ENCODE results near the gene NRL.
"Not testable (repeated sequence)": the region's sequence is repeated elsewhere in the genome, so short reads cannot be mapped to it uniquely, and the experiment has no call there.

NRL gene

GRCh38 chr14:24038686-24039085 is 76.1 kb downstream of the NRL start:
- CTCF ChIA-PET, result no interaction called here
- no peak for DNase-seq (ENCODE audit: low spot score)
- H3K27ac ChIP-seq, result no peak overlapping the region
- POLR2A ChIA-PET (ENCODE audit: low non-redundant PET), result no interaction called here
- TF ChIP-seq, protein P1, sequence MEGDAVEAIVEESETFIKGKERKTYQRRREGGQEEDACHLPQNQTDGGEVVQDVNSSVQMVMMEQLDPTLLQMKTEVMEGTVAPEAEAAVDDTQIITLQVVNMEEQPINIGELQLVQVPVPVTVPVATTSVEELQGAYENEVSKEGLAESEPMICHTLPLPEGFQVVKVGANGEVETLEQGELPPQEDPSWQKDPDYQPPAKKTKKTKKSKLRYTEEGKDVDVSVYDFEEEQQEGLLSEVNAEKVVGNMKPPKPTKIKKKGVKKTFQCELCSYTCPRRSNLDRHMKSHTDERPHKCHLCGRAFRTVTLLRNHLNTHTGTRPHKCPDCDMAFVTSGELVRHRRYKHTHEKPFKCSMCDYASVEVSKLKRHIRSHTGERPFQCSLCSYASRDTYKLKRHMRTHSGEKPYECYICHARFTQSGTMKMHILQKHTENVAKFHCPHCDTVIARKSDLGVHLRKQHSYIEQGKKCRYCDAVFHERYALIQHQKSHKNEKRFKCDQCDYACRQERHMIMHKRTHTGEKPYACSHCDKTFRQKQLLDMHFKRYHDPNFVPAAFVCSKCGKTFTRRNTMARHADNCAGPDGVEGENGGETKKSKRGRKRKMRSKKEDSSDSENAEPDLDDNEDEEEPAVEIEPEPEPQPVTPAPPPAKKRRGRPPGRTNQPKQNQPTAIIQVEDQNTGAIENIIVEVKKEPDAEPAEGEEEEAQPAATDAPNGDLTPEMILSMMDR (conservative IDR thresholded peaks at IDR 0.05; ENCODE audit: low read depth), result no peak

- CTCF ChIA-PET, result no interaction called here
- no peak for DNase-seq (ENCODE audit: low spot score)
- TF ChIP-seq, protein P1 (conservative IDR thresholded peaks at IDR 0.05; ENCODE audit: low read depth), result no peak
- H3K27ac ChIP-seq, result peak overlapping the region; percentile 93; the same call in 1 of the 2 replicates
- POLR2A ChIA-PET (ENCODE audit: low non-redundant PET), result no interaction called here
These were observed 77.1 kb downstream of the NRL start for GRCh38 chr14:24037658-24038037.

- TF ChIP-seq, protein P1 (conservative IDR thresholded peaks at IDR 0.05; ENCODE audit: low read depth), result peak; percentile 44; the same call in 1 of the 2 replicates
- POLR2A ChIA-PET (ENCODE audit: low non-redundant PET), result not testable (repeated sequence)
These were observed 77.6 kb downstream of the NRL start for GRCh38 chr14:24036963-24037657.

DNA sequence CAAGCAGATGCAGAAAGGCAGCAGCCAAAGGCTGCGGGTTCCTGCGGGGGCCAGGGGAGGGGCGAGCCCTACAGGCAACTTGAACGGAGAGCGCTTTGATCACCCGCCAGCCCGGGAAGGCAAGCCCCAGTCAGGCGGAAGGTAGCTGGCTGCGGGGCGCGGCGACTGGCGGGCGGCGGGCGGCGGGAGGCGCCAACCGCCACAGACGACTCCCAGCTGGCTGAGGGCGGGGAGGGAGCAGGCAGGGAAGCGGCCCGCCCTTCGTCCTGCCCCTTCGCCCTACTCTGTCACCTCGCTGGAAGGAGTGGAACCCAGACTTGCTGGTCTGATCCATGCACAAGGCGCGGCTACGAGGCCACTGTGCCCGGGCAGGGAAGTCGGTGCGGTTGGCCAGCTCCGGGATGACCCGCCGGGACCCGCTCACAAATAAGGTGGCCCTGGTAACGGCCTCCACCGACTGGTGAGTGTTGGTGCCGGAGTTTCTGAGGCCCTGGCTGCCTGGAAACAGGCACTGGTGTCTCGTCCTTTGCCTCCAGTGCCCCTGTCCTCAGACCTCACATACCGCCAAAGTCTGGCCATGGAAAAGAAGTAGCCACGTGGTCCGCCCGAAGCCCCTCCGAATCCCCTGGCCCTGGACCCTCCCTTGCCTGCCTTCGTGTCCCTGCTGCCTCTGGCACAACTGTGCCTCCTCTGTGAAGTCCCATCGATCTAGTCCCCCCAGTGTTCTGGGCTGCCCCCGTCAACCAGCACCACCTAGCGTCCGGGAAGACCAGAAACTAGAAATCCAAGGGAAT is 78.4 kb downstream of the NRL start:
- POLR2A ChIA-PET (ENCODE audit: low non-redundant PET), result no interaction called here
- CTCF ChIA-PET, result no interaction called here
- TF ChIP-seq, protein P1 (conservative IDR thresholded peaks at IDR 0.05; ENCODE audit: low read depth), result peak; percentile 83
- peak overlapping the region; percentile 93 for H3K27ac ChIP-seq
- peak; percentile 62 for DNase-seq (ENCODE audit: low spot score)

More at GRCh38 chr14:24036963-24037657, 77.6 kb downstream of the NRL start:
- peak overlapping the region; percentile 93 for H3K27ac ChIP-seq
- DNase-seq (ENCODE audit: low spot score); CTCF ChIA-PET: not testable (repeated sequence)

DNA sequence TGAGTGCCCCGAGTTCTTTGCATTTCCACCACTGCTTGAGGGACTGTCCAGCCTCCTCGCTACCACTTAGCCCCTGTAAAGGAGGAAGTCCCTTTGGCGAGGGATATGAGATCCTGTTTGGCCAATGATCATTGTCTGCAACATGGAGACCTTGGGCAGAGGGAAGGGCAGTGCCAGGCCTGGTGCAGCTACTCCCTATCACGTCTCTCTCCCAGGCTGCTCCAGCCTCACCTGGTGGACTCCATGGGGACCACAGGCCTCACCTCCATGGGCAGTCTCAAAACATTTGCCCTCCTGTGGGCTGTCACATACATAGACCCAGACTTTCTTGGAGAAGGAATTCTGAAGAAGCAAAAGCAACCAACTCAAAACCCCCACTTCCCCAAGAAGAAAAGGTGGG is 79.0 kb downstream of the NRL start:
- H3K27ac ChIP-seq, result peak overlapping the region; percentile 93
- DNase-seq (ENCODE audit: low spot score); POLR2A ChIA-PET (ENCODE audit: low non-redundant PET): not testable (repeated sequence)
- CTCF ChIA-PET, result interaction anchor here (1.0 kb wide), 1 partner anchor 55 kb away, joined by 3 read pairs; no protein-coding TSS in a partner anchor

GRCh38 chr14:24032727-24033418 is 81.9 kb downstream of the NRL start:
- TF ChIP-seq, protein P1 (conservative IDR thresholded peaks at IDR 0.05; ENCODE audit: low read depth), result no peak
- POLR2A ChIA-PET (ENCODE audit: low non-redundant PET), result no interaction called here
- peak overlapping the region; percentile 64 for H3K27ac ChIP-seq
- peak; percentile 75 for DNase-seq (ENCODE audit: low spot score)
- CTCF ChIA-PET, result no interaction called here

DNA sequence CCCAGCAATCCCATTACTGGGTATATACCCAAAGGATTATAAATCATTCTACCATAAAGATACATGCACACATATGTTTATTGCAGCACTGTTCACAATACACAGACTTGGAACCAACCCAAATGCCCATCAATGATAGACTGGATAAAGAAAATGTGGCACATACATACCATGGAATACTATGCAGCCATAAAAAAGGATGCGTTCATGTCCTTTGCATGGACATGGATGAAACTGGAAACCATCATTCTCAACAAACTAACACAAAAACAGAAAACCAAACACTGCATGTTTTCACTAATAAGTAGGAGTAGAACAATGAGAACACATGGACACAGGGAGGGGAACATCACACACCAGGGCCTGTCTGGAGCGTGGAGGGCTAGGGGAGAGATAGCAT is 83.4 kb downstream of the NRL start:
- H3K27ac ChIP-seq; POLR2A ChIA-PET (ENCODE audit: low non-redundant PET); DNase-seq (ENCODE audit: low spot score): not testable (repeated sequence)
- CTCF ChIA-PET, result interaction anchor here (1.0 kb wide), 1 partner anchor 27 kb away, joined by 3 read pairs; no protein-coding TSS in a partner anchor

DNA sequence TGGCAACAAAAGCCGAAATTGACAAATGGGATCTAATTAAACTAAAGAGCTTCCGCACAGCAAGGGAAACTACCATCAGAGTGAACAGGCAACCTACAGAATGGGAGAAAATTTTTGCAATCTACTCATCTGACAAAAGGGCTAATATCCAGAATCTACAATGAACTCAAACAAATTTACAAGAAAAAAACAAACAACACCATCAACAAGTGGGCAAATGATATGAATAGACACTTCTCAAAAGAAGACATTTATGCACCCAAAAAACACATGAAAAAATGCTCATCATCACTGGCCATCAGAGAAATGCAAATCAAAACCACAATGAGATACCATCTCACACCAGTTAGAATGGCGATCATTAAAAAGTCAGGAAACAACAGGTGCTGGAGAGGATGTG is 85.1 kb downstream of the NRL start:
- DNase-seq (ENCODE audit: low spot score); H3K27ac ChIP-seq; CTCF ChIA-PET; POLR2A ChIA-PET (ENCODE audit: low non-redundant PET): not testable (repeated sequence)
